ENCODE results near the gene ADAMTS9.

ADAMTS9 gene

DNA sequence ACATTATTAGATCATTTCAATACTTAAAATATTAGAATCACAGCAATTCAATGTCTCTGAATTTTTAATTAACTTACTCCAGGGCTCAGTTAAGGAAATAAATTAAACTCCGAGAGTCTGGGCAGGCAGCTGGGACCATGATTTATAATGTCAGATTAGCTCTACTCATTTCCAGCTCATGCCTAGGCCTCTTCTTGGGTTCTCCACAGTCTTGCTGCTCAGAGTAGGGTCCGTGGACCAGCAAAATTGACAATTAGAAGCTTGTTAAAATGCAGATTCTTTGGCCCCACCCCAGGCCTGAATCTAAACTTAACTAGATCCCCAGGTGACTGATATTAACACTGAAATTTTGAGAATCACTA, 28.2 kb downstream of the ADAMTS9 start:
- DNase-seq (ENCODE audit: low read depth, low spot score): no peak
- no peak overlapping the region for H3K9ac ChIP-seq (ENCODE audit: insufficient read length, low read depth)
- H3K9me3 ChIP-seq (ENCODE audit: insufficient read depth, low read length): peaks cover 11% of the 10 kb centered on the region
- H3K4me1 ChIP-seq (ENCODE audit: insufficient read depth, insufficient read length): no peaks in the 10 kb centered on the region
- TF ChIP-seq ZNF274 (IDR thresholded peaks at IDR 0.05; ENCODE audit: low read depth, low read length) (no peak), SUZ12 (IDR thresholded peaks at IDR 0.05; ENCODE audit: extremely low read depth, insufficient read depth, insufficient read length) (no peak), YY1 (IDR thresholded peaks at IDR 0.05; ENCODE audit: insufficient read depth, insufficient read length) (no peak)
- H3K4me3 ChIP-seq (ENCODE audit: insufficient read length, low read depth): no peak overlapping the region
- peaks cover 34% of the 10 kb centered on the region for H3K36me3 ChIP-seq (ENCODE audit: insufficient read depth, insufficient read length, low read length)
- no peaks in the 10 kb centered on the region for H3K27me3 ChIP-seq (ENCODE audit: insufficient read depth, insufficient read length)

DNA sequence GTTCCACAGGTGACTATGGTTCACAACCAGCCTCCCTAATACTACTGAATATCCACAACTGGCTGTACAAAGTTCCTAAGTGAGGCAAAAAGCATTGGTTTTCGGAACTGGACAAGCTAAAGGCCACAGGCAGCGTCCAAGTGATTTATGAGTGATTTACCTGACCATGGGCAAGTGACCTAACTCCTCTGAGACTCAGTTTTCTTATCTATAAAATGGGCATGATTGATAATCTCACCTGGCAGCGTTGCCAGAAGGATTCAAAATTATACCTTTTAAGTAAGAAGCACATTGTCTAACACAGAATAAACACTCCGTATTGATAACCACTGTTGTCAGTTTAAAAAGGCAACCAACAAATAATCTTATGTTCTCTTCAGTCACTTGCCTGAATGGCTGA, 29.8 kb downstream of the ADAMTS9 start:
- TF ChIP-seq ZNF274 (IDR thresholded peaks at IDR 0.05; ENCODE audit: low read depth, low read length): no peak
- TF ChIP-seq SUZ12 (IDR thresholded peaks at IDR 0.05; ENCODE audit: extremely low read depth, insufficient read depth, insufficient read length): no peak
- TF ChIP-seq YY1 (IDR thresholded peaks at IDR 0.05; ENCODE audit: insufficient read depth, insufficient read length): no peak
- Histone ChIP-seq H3K4me3 (ENCODE audit: insufficient read length, low read depth) (no peak overlapping the region), H3K27me3 (ENCODE audit: insufficient read depth, insufficient read length) (no peaks in the 10 kb centered on the region), H3K4me1 (ENCODE audit: insufficient read depth, insufficient read length) (no peaks in the 10 kb centered on the region), H3K9me3 (ENCODE audit: insufficient read depth, low read length) (peaks cover 10% of the 10 kb centered on the region), H3K9ac (ENCODE audit: insufficient read length, low read depth) (no peak overlapping the region), H3K36me3 (ENCODE audit: insufficient read depth, insufficient read length, low read length) (peaks cover 41% of the 10 kb centered on the region)
- DNase-seq (ENCODE audit: low read depth, low spot score): no peak

DNA sequence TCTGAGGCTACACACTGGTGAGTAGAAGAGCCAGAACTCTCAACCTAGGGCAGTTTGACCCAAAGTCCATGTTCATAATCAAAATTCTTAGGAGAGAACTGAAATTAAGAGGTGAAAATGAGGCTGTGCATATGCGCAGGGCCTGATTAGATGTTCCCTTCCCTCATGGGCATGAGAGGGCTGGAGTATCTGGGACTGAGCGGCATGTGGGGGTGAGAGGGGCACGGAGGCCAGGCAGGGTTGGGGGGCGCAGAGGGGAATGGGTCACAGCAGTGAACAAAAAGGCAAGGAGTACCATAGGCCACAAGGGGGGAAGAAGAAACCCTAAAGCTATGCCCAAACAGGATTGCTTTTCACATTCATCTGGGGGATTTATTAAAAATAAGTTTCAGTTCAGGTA, 31.3 kb downstream of the ADAMTS9 start:
- DNase-seq (ENCODE audit: low read depth, low spot score): no peak
- no peak overlapping the region for H3K9ac ChIP-seq (ENCODE audit: insufficient read length, low read depth)
- H3K4me3 ChIP-seq (ENCODE audit: insufficient read length, low read depth): no peak overlapping the region
- no peak for TF ChIP-seq YY1 (IDR thresholded peaks at IDR 0.05; ENCODE audit: insufficient read depth, insufficient read length)
- TF ChIP-seq ZNF274 (IDR thresholded peaks at IDR 0.05; ENCODE audit: low read depth, low read length): no peak
- TF ChIP-seq SUZ12 (IDR thresholded peaks at IDR 0.05; ENCODE audit: extremely low read depth, insufficient read depth, insufficient read length): no peak
- peaks cover 41% of the 10 kb centered on the region for H3K36me3 ChIP-seq (ENCODE audit: insufficient read depth, insufficient read length, low read length)
- H3K27me3 ChIP-seq (ENCODE audit: insufficient read depth, insufficient read length): no peaks in the 10 kb centered on the region
- no peaks in the 10 kb centered on the region for H3K4me1 ChIP-seq (ENCODE audit: insufficient read depth, insufficient read length)
- no peaks in the 10 kb centered on the region for H3K9me3 ChIP-seq (ENCODE audit: insufficient read depth, low read length)

DNA sequence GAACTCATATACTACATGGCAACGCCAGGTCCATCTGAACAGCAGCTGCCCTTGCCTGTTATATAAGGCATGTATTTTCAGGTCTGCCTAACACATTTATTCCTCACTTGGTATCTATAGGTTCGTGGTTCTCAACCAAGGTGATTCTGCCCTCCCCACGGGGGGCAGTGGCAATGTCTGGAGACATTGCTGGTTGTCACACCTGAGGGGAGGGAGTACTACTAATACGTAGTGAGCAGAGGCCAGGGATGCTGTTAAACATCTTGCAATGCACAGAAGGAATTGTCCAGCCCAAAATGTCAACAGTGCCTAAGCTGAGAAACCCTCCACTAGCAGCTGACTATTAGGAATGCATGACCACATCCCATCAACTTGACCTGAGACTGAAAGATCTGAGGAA, 32.6 kb downstream of the ADAMTS9 start:
- no peak overlapping the region for H3K9ac ChIP-seq (ENCODE audit: insufficient read length, low read depth)
- no peak overlapping the region for H3K4me3 ChIP-seq (ENCODE audit: insufficient read length, low read depth)
- H3K27me3 ChIP-seq (ENCODE audit: insufficient read depth, insufficient read length): no peaks in the 10 kb centered on the region
- no peak for DNase-seq (ENCODE audit: low read depth, low spot score)
- H3K36me3 ChIP-seq (ENCODE audit: insufficient read depth, insufficient read length, low read length): peaks cover 50% of the 10 kb centered on the region
- no peak for TF ChIP-seq YY1 (IDR thresholded peaks at IDR 0.05; ENCODE audit: insufficient read depth, insufficient read length)
- no peak for TF ChIP-seq ZNF274 (IDR thresholded peaks at IDR 0.05; ENCODE audit: low read depth, low read length)
- TF ChIP-seq SUZ12 (IDR thresholded peaks at IDR 0.05; ENCODE audit: extremely low read depth, insufficient read depth, insufficient read length): no peak
- peaks cover 5% of the 10 kb centered on the region; the same call in 1 of the 2 replicates for H3K9me3 ChIP-seq (ENCODE audit: insufficient read depth, low read length)
- H3K4me1 ChIP-seq (ENCODE audit: insufficient read depth, insufficient read length): no peaks in the 10 kb centered on the region

DNA sequence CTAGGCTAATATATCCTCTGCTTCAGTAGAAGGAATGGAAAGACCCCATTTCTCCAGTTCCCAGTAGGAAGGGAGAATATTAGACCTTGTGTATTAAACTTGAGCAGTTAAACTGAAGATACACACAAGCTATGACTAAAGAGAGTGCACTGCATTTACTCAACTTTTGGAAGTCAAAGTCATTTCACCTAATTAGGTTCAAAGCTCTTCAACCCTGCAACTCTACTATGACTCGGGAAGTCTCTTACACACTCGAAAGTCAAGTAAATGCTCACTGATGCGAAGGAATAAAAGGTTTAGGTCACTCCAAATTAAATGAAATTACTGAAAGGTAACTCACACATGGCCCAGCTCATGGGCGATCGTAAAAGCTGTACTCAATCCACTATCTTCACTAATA, 33.8 kb downstream of the ADAMTS9 start:
- peaks cover 8% of the 10 kb centered on the region; the same call in 1 of the 2 replicates for H3K9me3 ChIP-seq (ENCODE audit: insufficient read depth, low read length)
- H3K36me3 ChIP-seq (ENCODE audit: insufficient read depth, insufficient read length, low read length): peaks cover 61% of the 10 kb centered on the region
- no peak for DNase-seq (ENCODE audit: low read depth, low spot score)
- no peak overlapping the region for H3K4me3 ChIP-seq (ENCODE audit: insufficient read length, low read depth)
- TF ChIP-seq ZNF274 (IDR thresholded peaks at IDR 0.05; ENCODE audit: low read depth, low read length): no peak
- no peak for TF ChIP-seq SUZ12 (IDR thresholded peaks at IDR 0.05; ENCODE audit: extremely low read depth, insufficient read depth, insufficient read length)
- no peak for TF ChIP-seq YY1 (IDR thresholded peaks at IDR 0.05; ENCODE audit: insufficient read depth, insufficient read length)
- no peaks in the 10 kb centered on the region for H3K4me1 ChIP-seq (ENCODE audit: insufficient read depth, insufficient read length)
- no peaks in the 10 kb centered on the region for H3K27me3 ChIP-seq (ENCODE audit: insufficient read depth, insufficient read length)
- no peak overlapping the region for H3K9ac ChIP-seq (ENCODE audit: insufficient read length, low read depth)

DNA sequence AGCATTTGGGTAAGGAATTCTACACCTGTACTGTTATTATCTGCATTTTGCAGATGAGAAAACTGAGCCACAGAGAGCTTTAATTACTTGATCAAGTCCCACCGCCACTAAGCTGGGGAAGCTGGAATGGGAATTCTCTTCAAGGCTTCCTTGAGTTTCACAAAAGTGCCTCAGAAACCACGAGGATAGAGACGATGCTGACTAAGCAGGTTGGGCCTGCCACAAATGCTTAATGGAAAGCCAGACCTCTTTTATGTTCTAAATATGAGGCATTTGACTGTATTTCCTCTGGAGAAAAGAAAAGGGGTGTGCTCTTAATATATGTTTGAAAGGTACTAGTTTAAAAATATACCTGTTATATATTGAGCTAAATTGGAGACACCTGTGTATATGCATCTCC, 34.7 kb downstream of the ADAMTS9 start:
- TF ChIP-seq ZNF274 (IDR thresholded peaks at IDR 0.05; ENCODE audit: low read depth, low read length) (no peak), SUZ12 (IDR thresholded peaks at IDR 0.05; ENCODE audit: extremely low read depth, insufficient read depth, insufficient read length) (no peak), YY1 (IDR thresholded peaks at IDR 0.05; ENCODE audit: insufficient read depth, insufficient read length) (no peak)
- H3K4me1 ChIP-seq (ENCODE audit: insufficient read depth, insufficient read length): no peaks in the 10 kb centered on the region
- H3K36me3 ChIP-seq (ENCODE audit: insufficient read depth, insufficient read length, low read length): peaks cover 61% of the 10 kb centered on the region
- H3K9me3 ChIP-seq (ENCODE audit: insufficient read depth, low read length): peaks cover 8% of the 10 kb centered on the region; the same call in 1 of the 2 replicates
- no peak overlapping the region for H3K9ac ChIP-seq (ENCODE audit: insufficient read length, low read depth)
- DNase-seq (ENCODE audit: low read depth, low spot score): no peak
- no peak overlapping the region for H3K4me3 ChIP-seq (ENCODE audit: insufficient read length, low read depth)
- no peaks in the 10 kb centered on the region for H3K27me3 ChIP-seq (ENCODE audit: insufficient read depth, insufficient read length)

DNA sequence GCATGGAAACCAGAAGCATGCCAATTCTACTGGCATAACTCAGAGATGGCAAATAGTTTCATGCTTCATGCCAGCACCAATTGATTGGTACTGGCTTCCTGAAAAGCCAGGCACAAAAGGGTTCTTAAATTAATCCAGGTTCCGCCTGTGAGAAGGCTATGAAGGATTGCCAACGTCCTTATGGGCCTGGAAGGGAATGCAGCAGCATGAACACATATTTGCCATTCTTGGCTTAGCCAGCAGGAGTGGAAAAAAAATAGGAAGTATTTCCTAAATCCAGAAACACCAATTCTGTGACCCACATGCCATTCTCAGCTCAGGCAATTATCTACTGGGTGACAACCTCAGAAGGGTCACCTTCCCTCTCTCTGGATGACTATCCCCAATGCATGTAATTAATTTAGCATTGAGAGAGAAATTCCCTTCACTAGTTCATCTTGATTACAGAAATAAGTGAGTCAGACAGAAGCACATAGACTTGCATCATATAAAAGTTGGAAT, 36.0 kb downstream of the ADAMTS9 start:
- Histone ChIP-seq H3K9me3 (ENCODE audit: insufficient read depth, low read length) (peaks cover 8% of the 10 kb centered on the region; the same call in 1 of the 2 replicates), H3K9ac (ENCODE audit: insufficient read length, low read depth) (no peak overlapping the region), H3K4me1 (ENCODE audit: insufficient read depth, insufficient read length) (no peaks in the 10 kb centered on the region), H3K36me3 (ENCODE audit: insufficient read depth, insufficient read length, low read length) (peaks cover 61% of the 10 kb centered on the region), H3K4me3 (ENCODE audit: insufficient read length, low read depth) (no peak overlapping the region), H3K27me3 (ENCODE audit: insufficient read depth, insufficient read length) (no peaks in the 10 kb centered on the region)
- TF ChIP-seq ZNF274 (IDR thresholded peaks at IDR 0.05; ENCODE audit: low read depth, low read length) (no peak), YY1 (IDR thresholded peaks at IDR 0.05; ENCODE audit: insufficient read depth, insufficient read length) (no peak), SUZ12 (IDR thresholded peaks at IDR 0.05; ENCODE audit: extremely low read depth, insufficient read depth, insufficient read length) (no peak)
- no peak for DNase-seq (ENCODE audit: low read depth, low spot score)
